ENCODE measurements around the gene STARD13.

DNA sequence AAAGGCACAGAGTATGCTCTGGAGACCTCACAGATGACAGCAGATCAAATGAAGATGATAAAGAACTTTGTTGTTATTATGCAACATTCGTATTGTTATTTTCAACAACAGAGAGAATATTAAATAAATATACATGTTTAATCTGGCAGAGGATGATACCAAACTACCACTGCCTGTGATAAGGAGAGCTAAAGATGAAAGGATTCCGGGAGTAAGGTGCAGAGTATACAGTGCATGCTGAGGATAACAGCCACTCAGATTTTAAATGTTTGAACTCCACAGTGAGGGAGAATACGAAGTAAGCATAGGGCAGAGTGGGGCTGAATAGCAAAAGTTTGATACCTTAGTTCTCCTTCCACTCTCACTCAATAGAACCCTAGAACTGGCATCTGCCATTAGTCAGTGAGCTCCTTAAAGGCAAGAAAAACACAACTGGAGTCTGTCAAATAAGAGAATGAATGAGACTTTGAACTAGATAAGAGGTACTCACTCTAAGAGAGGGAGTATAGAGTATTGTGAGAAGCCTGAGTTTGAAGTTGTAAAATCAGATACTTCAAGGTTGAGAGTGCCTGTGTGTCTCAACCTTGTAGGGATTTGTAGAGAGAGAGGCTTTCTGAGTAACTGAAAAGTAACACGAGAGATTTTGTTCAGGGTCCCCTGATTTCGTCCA is 78.5 kb downstream of the STARD13 start:
- TF ChIP-seq, protein P1, sequence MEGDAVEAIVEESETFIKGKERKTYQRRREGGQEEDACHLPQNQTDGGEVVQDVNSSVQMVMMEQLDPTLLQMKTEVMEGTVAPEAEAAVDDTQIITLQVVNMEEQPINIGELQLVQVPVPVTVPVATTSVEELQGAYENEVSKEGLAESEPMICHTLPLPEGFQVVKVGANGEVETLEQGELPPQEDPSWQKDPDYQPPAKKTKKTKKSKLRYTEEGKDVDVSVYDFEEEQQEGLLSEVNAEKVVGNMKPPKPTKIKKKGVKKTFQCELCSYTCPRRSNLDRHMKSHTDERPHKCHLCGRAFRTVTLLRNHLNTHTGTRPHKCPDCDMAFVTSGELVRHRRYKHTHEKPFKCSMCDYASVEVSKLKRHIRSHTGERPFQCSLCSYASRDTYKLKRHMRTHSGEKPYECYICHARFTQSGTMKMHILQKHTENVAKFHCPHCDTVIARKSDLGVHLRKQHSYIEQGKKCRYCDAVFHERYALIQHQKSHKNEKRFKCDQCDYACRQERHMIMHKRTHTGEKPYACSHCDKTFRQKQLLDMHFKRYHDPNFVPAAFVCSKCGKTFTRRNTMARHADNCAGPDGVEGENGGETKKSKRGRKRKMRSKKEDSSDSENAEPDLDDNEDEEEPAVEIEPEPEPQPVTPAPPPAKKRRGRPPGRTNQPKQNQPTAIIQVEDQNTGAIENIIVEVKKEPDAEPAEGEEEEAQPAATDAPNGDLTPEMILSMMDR (optimal IDR thresholded peaks at IDR 0.05 in 1 of 3, IDR thresholded peaks at IDR 0.05 in 1 of 3, conservative IDR thresholded peaks at IDR 0.05 in 1 of 3; ENCODE audit: extremely low read depth in 1 of 3, insufficient read depth in 2 of 3, low read length in 3 of 3) = no peak
- no peak for TF ChIP-seq EZH2 (IDR thresholded peaks at IDR 0.05; ENCODE audit: low read length)
